Measurements from ENCODE around the gene PKNOX1.
"Not testable (repeated sequence)": the region's sequence is repeated elsewhere in the genome, so short reads cannot be mapped to it uniquely, and the experiment has no call there.

The PKNOX1 gene

GRCh38 chr21:43020771-43021170 lies 46.4 kb downstream of the PKNOX1 start:
- DNase-seq (ENCODE audit: low read depth): no peak

DNA sequence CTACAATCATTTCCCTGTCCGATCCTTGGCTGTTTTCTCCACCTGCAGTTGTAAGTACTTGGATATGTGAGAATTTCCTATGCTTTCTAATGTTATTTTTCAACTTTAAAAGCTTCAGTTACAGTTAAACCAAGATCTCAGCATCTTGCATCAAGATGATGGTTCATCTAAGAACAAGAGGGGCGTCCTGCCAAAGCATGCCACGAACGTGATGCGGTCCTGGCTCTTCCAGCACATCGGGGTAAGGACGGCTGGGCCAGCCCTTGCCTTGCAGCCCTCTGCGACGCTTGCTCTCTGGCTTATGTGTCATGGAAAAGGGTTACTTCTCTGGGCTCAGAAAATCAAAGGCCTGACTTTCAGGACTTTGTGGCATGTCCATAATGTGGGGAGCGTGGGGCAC lies 46.8 kb downstream of the PKNOX1 start:
- DNase-seq (ENCODE audit: low read depth): no peak

GRCh38 chr21:43021756-43022600 lies 47.6 kb downstream of the PKNOX1 start:
- DNase-seq (ENCODE audit: low read depth): no peak

DNA sequence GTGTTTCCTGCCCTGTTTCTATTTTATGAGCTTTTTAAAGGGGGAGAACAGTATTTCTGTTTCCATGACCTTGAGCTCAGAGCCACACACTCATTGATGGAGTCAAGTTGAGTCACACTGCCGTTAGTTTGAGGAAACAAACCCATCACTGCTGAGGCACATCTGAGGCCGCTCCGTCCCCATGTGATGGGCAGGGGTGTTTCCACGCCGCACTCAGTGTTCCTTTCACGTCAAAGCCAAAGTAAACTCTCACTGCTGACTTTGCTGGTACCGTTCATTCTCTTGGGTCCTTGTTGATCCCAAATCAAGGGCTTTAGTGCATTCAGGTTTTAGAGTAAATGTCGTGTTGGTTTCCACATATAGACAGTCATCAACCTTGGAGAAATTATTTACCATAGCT lies 48.8 kb downstream of the PKNOX1 start:
- DNase-seq (ENCODE audit: low read depth): no peak

DNA sequence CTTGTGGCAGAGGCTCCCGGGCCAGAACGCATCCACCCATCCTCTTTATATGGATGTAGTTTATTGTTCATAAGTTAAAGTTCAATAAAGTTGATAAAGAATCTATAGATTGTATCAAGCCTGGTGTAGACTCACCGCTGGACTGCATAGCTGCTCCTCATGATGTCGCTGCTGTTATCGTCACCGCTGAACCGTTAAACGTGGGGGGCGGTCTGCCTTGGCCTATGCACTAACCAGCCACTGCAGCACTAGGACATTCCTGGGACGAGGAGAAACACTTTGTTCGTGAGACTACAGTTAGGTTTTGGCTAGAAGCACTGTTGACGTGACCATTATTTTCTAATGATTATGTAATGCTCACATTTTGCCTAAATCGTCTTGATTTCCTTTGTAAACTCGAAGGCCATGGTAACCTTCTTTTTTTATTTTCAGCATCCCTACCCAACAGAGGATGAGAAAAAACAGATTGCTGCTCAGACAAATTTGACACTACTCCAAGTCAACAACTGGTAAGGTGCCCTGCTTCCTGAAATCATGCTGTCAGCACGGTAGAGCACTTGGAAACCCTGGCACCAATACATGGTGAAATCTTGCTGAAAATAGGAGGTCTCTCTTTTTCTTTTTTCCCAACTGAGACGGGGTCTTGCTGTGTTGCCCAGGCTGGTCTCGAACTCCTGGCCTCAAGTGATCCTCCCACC lies 50.2 kb downstream of the PKNOX1 start:
- no peak for DNase-seq (ENCODE audit: low read depth)

DNA sequence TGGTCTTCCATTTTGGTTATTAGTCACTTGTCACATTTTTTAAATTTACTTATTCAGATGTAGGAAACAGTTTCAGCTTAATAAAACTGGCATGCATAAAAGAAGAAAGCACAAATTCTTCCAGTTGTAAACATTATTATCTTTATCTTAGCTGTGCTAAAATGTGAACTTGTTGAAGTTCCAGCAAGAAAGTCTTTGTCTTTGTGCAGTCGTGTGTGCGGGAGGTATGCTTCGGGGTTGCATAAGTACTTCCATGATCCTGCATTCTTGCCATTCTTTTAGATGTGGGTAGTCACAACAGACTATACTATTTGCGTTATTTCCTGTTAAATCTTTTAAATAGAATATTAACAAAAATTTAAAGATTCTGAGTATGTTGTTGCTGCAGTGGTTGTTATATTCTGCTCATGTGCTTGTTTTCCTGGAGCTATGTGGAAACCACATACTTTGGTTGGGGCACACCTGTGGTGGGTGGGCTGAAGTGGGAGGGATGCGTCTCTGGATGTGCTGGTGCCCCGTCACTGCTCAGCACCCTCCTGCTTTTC lies 51.3 kb downstream of the PKNOX1 start:
- DNase-seq (ENCODE audit: low read depth): no peak

DNA sequence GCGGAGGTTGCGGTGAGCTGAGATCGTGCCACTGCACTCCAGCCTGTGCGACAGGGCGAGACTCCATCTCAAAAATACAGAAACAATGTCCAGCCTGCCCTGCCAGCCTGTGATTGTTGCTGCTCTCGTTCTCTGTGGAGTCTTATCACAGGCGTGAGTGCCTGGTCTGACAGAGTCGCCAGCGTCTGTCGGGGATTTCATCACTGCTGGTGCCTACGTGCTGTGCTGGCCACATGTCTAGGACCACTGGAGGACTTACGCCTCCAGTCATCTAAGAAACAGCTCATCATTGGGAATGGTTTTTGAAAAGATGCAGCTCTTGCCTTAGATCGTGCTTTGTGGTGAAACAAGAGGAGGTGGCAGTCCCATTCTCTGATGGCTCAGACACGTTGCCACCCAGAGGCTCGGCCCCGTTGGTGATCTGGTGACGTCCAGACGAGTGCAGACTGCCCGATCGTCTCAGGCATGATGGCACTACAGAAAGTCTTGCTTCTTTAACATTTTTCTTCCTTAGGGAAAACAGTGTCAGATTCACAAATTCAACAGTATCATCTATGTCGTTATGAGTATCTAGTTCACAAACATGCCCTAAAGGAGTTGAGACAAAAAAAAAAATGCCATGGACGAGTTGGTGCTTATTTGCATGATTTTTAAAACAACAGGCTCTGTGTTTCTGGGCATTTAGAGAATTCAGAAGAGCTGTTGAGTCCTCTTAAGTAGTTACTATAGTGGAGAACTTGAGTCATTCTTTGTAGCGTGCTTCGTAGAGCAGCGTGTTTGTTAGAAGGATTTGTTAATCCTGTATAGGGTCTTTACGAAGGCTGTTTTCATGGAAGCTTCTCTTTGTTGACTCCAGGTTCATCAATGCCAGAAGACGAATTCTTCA lies 53.7 kb downstream of the PKNOX1 start:
- DNase-seq (ENCODE audit: low read depth): no peak

DNA sequence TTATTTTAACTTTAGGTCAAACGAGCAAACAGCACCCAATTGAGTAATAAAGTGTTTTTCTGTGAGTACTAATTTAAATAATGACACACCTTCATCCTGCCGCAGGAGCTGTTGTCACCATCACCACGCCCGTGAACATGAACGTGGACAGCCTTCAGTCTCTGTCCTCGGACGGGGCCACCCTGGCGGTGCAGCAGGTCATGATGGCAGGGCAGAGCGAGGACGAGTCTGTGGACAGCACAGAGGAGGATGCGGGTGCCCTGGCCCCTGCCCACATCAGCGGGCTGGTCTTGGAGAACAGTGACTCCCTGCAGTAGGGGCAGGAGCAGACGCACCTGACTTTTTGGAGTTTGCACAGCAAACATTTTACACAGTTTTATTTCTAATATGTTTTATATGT lies 55.4 kb downstream of the PKNOX1 start:
- no peak for DNase-seq (ENCODE audit: low read depth)

- DNase-seq (ENCODE audit: low read depth): no peak
These were observed 56.8 kb downstream of the PKNOX1 start for GRCh38 chr21:43031121-43031619.

DNA sequence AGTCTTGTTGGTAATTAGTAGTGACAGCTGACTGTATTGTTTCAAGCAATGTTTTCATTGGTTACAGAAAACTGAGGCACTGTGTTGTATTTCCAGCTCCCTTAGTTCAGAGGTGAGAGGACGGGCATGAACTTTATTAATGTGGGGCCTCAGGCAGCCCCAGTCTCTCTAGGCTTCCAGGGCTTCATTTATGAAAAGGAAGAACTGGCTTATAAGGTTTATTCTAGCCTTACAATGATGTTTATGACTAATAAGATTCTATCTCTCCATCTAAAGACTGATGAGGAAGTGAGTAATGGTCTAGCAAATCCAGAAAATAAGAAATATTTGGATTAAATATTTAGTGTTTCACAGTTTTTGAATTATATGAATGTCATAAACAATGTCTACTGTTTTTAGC lies 59.7 kb downstream of the PKNOX1 start:
- DNase-seq (ENCODE audit: low read depth): no peak

- DNase-seq (ENCODE audit: low read depth): no peak
These were observed 60.5 kb downstream of the PKNOX1 start for GRCh38 chr21:43034826-43035225.

DNA sequence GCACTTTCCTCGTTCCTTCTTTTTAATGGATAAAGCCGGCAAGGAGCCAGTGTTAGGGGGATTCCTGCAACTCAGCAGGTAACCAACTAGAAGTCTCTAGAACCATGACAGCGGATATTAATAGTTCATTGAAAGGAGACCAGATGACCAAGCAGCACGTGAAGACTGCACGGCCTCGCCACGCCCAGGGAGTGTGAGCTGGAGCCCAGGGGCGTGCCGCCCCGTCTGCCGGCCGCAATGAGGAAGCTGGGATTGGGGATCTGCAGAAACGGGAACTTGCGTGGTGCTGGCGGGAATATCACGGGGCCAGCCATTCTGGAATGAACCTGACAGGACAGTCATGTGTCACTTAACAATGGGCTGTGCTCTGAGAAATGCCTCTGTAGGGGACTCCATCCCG lies 62.5 kb downstream of the PKNOX1 start:
- DNase-seq (ENCODE audit: low read depth): not testable (repeated sequence)

DNA sequence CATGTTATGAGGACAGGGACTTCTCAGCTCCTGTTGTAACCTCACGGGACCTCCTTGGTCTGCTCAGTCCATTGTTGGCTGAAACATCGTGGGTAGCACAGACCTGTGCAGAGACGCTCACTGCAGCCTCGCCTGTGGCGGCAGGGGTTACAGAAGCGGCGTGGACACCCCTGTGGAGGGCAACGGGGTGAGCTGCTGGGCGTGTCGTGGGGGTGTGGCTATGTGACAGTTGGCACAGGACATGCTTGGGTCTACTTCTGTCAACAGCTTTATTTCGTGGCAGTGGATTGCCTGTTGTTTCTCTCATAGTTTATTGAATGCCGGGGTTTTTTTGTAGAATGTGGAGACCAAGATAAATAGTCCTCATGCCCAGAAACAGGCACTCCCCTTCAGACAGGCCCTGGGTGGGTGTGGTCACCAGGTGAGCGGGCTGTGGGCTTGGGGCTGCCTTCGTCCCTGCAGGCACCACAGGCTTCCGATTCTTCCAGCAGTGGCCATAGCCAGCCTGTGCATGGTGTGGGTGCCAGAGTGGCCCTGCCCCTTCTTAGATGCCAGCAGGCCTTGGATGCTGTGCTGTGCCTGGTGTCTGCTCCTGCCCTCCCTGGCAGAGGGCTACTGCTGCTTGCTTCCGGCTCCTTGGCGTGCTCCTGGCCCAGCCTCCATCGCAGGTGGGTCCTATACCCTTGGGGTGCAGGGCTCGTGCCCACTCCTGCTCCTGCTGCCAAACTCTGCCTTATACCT lies 63.7 kb downstream of the PKNOX1 start:
- DNase-seq (ENCODE audit: low read depth): not testable (repeated sequence)

DNA sequence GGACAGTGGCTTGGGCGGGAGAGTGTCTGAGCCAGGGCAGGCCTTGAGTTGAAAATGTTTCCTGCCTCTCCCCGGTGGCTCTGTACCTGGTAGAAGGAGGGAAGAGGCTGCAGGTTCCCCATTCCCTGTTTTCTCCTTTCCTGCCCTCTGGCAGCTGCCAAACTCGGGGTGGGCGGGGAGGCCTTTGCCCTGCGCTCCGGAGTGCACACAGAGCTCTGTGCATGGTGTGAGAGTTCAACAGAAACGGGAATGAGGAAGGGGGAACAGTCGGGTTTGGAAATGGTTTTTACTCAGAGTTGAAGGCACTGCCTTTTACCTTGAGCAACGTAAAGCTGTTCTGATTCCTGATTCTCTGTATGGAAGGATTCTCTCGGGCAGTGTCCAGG lies 64.3 kb downstream of the PKNOX1 start:
- not testable (repeated sequence) for DNase-seq (ENCODE audit: low read depth)

GRCh38 chr21:43042169-43042568 lies 67.8 kb downstream of the PKNOX1 start:
- DNase-seq (ENCODE audit: low read depth): not testable (repeated sequence)

GRCh38 chr21:43043291-43043690 lies 68.9 kb downstream of the PKNOX1 start:
- not testable (repeated sequence) for DNase-seq (ENCODE audit: low read depth)

DNA sequence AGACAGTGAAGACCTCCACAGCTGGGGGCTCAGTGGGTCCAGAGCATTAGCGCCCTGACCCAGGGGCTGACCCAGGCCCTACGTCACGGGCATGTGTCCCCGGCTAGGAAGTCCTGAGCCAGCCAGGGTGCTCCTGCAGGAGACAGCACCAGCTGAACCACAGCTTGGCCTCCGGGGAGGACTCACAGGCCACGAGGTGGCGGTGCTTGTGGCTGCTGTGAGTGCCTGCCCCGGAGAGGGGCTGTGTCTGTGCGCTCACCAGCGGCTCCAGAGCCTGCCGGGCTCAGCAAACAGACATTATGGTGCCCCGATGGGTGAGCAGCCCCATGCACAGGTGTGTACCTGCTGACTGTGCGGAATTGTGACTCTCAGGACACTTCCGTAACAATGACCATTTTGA lies 70.2 kb downstream of the PKNOX1 start:
- not testable (repeated sequence) for DNase-seq (ENCODE audit: low read depth)

DNA sequence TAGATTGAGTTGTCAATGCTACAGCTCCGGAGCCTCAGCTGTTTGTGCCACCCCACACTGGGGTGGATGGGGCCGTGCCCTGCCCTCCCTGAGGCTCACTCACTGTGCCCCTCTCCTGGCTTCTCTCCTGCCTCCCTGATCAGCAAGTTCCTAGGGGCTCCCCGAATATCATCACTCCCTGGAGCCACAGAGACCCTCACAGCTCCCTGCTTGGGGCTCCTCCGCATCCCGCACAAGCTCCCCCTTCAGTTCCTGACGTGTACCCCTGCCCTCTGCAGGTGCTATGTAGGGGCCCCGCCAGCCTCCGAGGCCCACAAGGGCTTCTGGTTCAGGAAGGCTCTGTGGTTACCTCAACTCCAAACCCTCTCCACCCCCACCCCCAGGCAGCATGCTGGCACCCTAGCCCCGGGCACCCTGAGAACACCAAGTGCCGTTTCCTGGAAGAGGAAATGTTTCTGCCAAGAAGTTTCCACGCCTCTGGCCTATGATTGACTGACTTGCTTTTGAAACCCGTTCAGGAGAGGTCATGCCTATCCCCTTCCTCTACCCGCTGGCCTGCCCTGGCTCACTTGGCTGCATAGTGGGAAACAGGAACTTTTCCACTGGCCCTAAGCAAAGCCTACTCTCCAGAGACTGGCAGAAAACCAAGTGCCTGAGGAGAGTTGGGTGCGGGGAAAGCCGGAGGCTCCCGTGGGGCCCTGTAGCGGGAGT lies 71.0 kb downstream of the PKNOX1 start:
- DNase-seq (ENCODE audit: low read depth): not testable (repeated sequence)

GRCh38 chr21:43045876-43046821 lies 71.8 kb downstream of the PKNOX1 start:
- not testable (repeated sequence) for DNase-seq (ENCODE audit: low read depth)

Data from activated gamma-delta T cell treated with anti-CD3 and anti-CD28 coated beads, Interleukin-2, amount 50 U/mL, for 16 hours (primary cell).